GM12878 (cell line): Measurements from ENCODE around the gene CAMK2G. TPM values are rescaled to one million over a fixed set of nuclear protein-coding genes. Genes with fewer than 3 reads are reported as not detected.

Experiments used
- ATF3 ChIP-seq: IDR thresholded peaks from 2 replicates; pipeline ENCODE4 v1.6.1; 2011; ENCODE audit warnings: low read depth, mild to moderate bottlenecking, low read length, moderate library complexity, borderline replicate concordance; ENCODE audit errors: extremely low read depth
- CHD4 ChIP-seq: fragments of 200-600 bp; sonication (generic); IDR thresholded peaks from 2 replicates; pipeline ENCODE4 v1.6.1; 2016; ENCODE audit warnings: mild to moderate bottlenecking
- CREB1 ChIP-seq: IDR thresholded peaks from 2 replicates; pipeline ENCODE4 v1.6.1; 2012; ENCODE audit warnings: low read depth, mild to moderate bottlenecking, inconsistent platforms
- CTCF ChIP-seq, 3 experiments: IDR thresholded peaks in 2 of 3; conservative IDR thresholded peaks in 1 of 3; 2 replicates each; pipeline ENCODE4 v1.5.1; 2011; ENCODE audit warnings: low read depth in 3 of 3, low read length in 3 of 3, mild to moderate bottlenecking in 3 of 3, control low read depth in 2 of 3, moderate library complexity in 2 of 3, inconsistent platforms in 1 of 3, mixed read lengths in 1 of 3; ENCODE audit not compliant: control insufficient read depth in 2 of 3, insufficient read depth in 1 of 3; ENCODE audit errors: extremely low read depth in 1 of 3
- IKZF1 ChIP-seq: fragments of 450-650 bp; conservative IDR thresholded peaks from 2 replicates; pipeline ENCODE4 v1.6.1; 2017; ENCODE audit warnings: antibody characterized with exemption, mild to moderate bottlenecking
- NBN ChIP-seq: fragments of 450-650 bp; IDR thresholded peaks from 2 replicates; pipeline ENCODE4 v1.6.1; 2016
- NFXL1 ChIP-seq: fragments of 450-650 bp; IDR thresholded peaks from 2 replicates; pipeline ENCODE4 v1.6.1; 2017; ENCODE audit warnings: antibody characterized with exemption, mild to moderate bottlenecking, borderline replicate concordance
- NR2F1 ChIP-seq: fragments of 450-650 bp; conservative IDR thresholded peaks from 2 replicates; pipeline ENCODE4 v1.6.1; 2017; ENCODE audit warnings: mild to moderate bottlenecking
- PAX8 ChIP-seq: fragments of 450-650 bp; IDR thresholded peaks from 2 replicates; pipeline ENCODE4 v1.6.1; 2017; ENCODE audit warnings: mild to moderate bottlenecking, moderate library complexity
- REST ChIP-seq: IDR thresholded peaks from 2 replicates; pipeline ENCODE4 v1.6.1; 2012; ENCODE audit warnings: mild to moderate bottlenecking, low read depth, low read length
- SMARCA5 ChIP-seq: fragments of 450-650 bp; IDR thresholded peaks from 2 replicates; pipeline ENCODE4 v1.6.1; 2017; ENCODE audit warnings: mild to moderate bottlenecking
- USF2 ChIP-seq: IDR thresholded peaks from 2 replicates; pipeline ENCODE4 v1.6.1; 2011; ENCODE audit warnings: low read depth, low read length, improper control_type of control experiment, borderline replicate concordance
- YBX1 ChIP-seq: fragments of 450-650 bp; IDR thresholded peaks from 2 replicates; pipeline ENCODE4 v1.6.1; 2016; ENCODE audit warnings: antibody characterized with exemption
- ZBTB4 ChIP-seq: fragments of 450-650 bp; formaldehyde crosslinking; IDR thresholded peaks from 2 replicates; pipeline ENCODE4 v1.4.0; 2022; ENCODE audit warnings: mild to moderate bottlenecking, moderate library complexity
- ZBTB40 ChIP-seq: fragments of 450-650 bp; IDR thresholded peaks from 2 replicates; pipeline ENCODE4 v1.6.1; 2016; ENCODE audit warnings: mild to moderate bottlenecking, moderate library complexity, borderline replicate concordance
- polyA plus RNA-seq, 11 experiments: library from polyadenylated mRNA; depleted of rRNA in 4 of 11; unstranded in 6 of 11; stranded (reverse) in 5 of 11; fragments of >200 nt; fragmentation: Nextera tagmentation in 4 of 11; fragmentation: Illumina TruSeq in 1 of 11; extraction: Ambion mirVana in 4 of 11; extraction: Trizol in 1 of 11; gene quantifications; 1 replicate in 1 of 11; 2 replicates in 10 of 11; pipeline versions ENCODE4 v1.2.1 to v1.2.3, GENCODE V29; 2011 to 2016; ENCODE audit warnings: inconsistent platforms in 2 of 11, missing spikeins in 2 of 11, low read depth in 1 of 11
- total RNA-seq, 4 experiments: library from RNA; depleted of rRNA in 3 of 4; stranded (reverse); fragments of >200 nt in 3 of 4; fragmentation: Illumina TruSeq in 1 of 4; extraction: Trizol in 1 of 4; gene quantifications; 2 replicates each; pipeline versions ENCODE4 v1.2.1 to v1.2.3, GENCODE V29; 2013 to 2021

Gene CAMK2G
- total and polyA plus RNA-seq, 10 of the 15 experiments (the other 5 are each of a cell fraction or from before 2014, with no cell fraction given) = 5.5 to 24.3 (median 16.9) TPM

- no peak for TF ChIP-seq CTCF (IDR thresholded peaks at IDR 0.05 in 2 of 3, conservative IDR thresholded peaks at IDR 0.05 in 1 of 3; ENCODE audit: control insufficient read depth in 2 of 3, extremely low read depth in 1 of 3, insufficient read depth in 1 of 3, low read depth in 3 of 3, low read length in 3 of 3)
- TF ChIP-seq NFXL1 = no peak
- no peak for TF ChIP-seq CHD4
- peak; percentile 78 for TF ChIP-seq NBN
- no peak for TF ChIP-seq USF2
- TF ChIP-seq IKZF1 = peak; percentile 82
- TF ChIP-seq PAX8 = no peak
- TF ChIP-seq SMARCA5 = no peak
- no peak; the same call in 1 of the 2 replicates for TF ChIP-seq ZBTB40
- no peak for TF ChIP-seq ATF3
- TF ChIP-seq CREB1 = peak; percentile 75
- TF ChIP-seq NR2F1 = no peak
- no peak for TF ChIP-seq ZBTB4
- no peak for TF ChIP-seq REST
- no peak for TF ChIP-seq YBX1
These were observed 34.6 kb upstream of the CAMK2G start (continued) for GRCh38 chr10:73908853-73909539.
